HepG2 (cell line): ENCODE results near the gene ARPC1B. TPM values are rescaled to one million over a fixed set of nuclear protein-coding genes. Genes with fewer than 3 reads are reported as not detected.
A peak's percentile ranks its signal among the peaks of the same experiment; 100 is the strongest.

ENCODE experiments used
- ASH2L ChIP-seq: fragments of 300-600, 200-600 bp; sonication (generic); IDR thresholded peaks from 2 replicates; pipeline ENCODE4 v1.7.0; 2017; ENCODE audit warnings: low read depth, mild to moderate bottlenecking, moderate library complexity, mixed read lengths, low read length; ENCODE audit not compliant: insufficient read length
- FUBP1 ChIP-seq: sonication (generic); formaldehyde crosslinking; IDR thresholded peaks from 2 replicates; pipeline ENCODE4 v1.5.1; 2020; ENCODE audit warnings: missing genetic modification reagents, mild to moderate bottlenecking, borderline replicate concordance
- HNF1A ChIP-seq, 2 experiments: sonication (generic) in 1 of 2; formaldehyde crosslinking in 1 of 2; IDR thresholded peaks; 2 replicates each; pipeline versions ENCODE4 v1.4.0 to v1.6.1; 2016 to 2020; ENCODE audit warnings: borderline replicate concordance in 1 of 2, low read depth in 1 of 2, mild to moderate bottlenecking in 1 of 2, missing genetic modification reagents in 1 of 2
- IRX3 ChIP-seq: sonication (generic); formaldehyde crosslinking; IDR thresholded peaks from 2 replicates; pipeline ENCODE4 v1.8.1; 2023; ENCODE audit warnings: mild to moderate bottlenecking, low read depth, missing genetic modification reagents, borderline replicate concordance
- JUND ChIP-seq: sonication (generic); formaldehyde crosslinking; IDR thresholded peaks from 2 replicates; pipeline ENCODE4 v1.8.0; 2022; ENCODE audit warnings: mild to moderate bottlenecking, missing genetic modification reagents
- KLF11 ChIP-seq: IDR thresholded peaks from 2 replicates; pipeline ENCODE4 v1.6.1; 2016; ENCODE audit warnings: missing compliant biosample characterization
- NRL ChIP-seq: sonication (generic); formaldehyde crosslinking; IDR thresholded peaks from 2 replicates; pipeline ENCODE4 v1.5.0; 2020; ENCODE audit warnings: missing genetic modification reagents, mild to moderate bottlenecking, moderate library complexity, borderline replicate concordance
- SNAPC2 ChIP-seq: sonication (generic); formaldehyde crosslinking; IDR thresholded peaks from 2 replicates; pipeline ENCODE4 v1.8.1; 2022; ENCODE audit warnings: mild to moderate bottlenecking, missing genetic modification reagents
- TEAD3 ChIP-seq: optimal IDR thresholded peaks from 2 replicates; pipeline ENCODE3; 2016; ENCODE audit warnings: borderline replicate concordance
- ZNF510 ChIP-seq: sonication (generic); formaldehyde crosslinking; IDR thresholded peaks from 2 replicates; pipeline ENCODE4 v1.4.0; 2020; ENCODE audit warnings: low read depth, mild to moderate bottlenecking, missing genetic modification reagents
- ZNF773 ChIP-seq: sonication (generic); formaldehyde crosslinking; IDR thresholded peaks from 2 replicates; pipeline ENCODE4 v1.4.0; 2020; ENCODE audit warnings: missing genetic modification reagents, borderline replicate concordance
- ZNF790 ChIP-seq: sonication (generic); formaldehyde crosslinking; IDR thresholded peaks from 2 replicates; pipeline ENCODE4 v1.8.0; 2022; ENCODE audit warnings: missing genetic modification reagents, mild to moderate bottlenecking, borderline replicate concordance
- polyA plus RNA-seq, 8 experiments: library from polyadenylated mRNA; depleted of rRNA in 3 of 8; stranded (reverse) in 7 of 8; unstranded in 1 of 8; fragments of >200 nt; fragmentation: Illumina TruSeq in 4 of 8; extraction: Trizol in 4 of 8; gene quantifications; 2 replicates each; pipeline versions ENCODE4 v1.2.1 to v1.2.3, GENCODE V29; 2011 to 2016; ENCODE audit warnings: low read depth in 4 of 8, missing spikeins in 1 of 8, mixed read lengths in 1 of 8; ENCODE audit not compliant: insufficient read depth in 1 of 8
- total RNA-seq, 5 experiments: library from RNA; depleted of rRNA; stranded (reverse); fragments of >200 nt; fragmentation: Illumina TruSeq; extraction: Trizol; gene quantifications; 2 replicates each; pipeline ENCODE4 v1.2.3, GENCODE V29; 2016; ENCODE audit warnings: low read depth in 1 of 5

ARPC1B gene
- total and polyA plus RNA-seq, 2 of the 13 experiments (the other 11 are each of a cell fraction or from before 2014, with no cell fraction given) = 72.9 to 89.1 TPM

DNA sequence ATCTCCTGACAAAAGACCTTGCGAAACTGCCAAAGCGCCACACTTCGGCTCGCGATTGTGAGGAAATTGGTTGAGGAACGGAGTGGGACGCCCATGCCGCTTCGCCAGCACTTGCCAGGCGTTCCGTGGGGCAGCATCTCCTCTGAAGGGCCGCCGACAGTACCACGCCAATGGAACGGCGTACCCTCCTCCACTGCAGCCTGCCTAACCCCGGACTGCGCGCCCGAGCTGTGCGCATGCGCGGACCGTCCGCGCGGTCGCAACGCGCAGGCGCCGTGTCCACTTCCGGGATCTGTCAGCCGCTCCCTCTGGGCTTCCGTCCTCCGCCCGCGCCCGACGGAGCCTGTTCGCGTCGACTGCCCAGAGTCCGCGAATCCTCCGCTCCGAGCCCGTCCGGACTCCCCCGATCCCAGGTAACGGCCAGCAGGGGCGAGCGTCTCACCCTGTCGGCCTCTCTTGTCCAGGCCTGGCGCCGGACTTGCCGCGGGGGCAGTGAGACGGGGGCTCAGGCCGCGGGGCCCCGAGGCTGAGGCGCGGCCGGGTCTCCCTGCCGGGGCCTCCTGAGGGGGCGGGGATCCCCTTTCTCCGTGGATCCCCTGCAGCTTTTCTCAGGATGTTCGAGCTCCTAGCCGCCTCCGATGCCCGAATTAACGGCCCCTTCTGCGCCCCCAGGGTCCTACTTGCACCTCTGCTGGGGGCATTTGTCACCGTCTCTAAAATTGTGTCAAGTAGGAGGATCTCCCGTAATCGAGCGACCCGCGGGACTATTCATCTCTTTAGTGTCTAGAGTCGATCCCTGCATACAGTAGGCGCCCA lies 48.7 kb upstream of the ARPC1B start, which contains the start of gene ARPC1A (continued):
- no peak for TF ChIP-seq HNF1A (IDR thresholded peaks at IDR 0.05; ENCODE audit: low read depth)
- TF ChIP-seq HNF1A (CRISPR knock-in tag; IDR thresholded peaks at IDR 0.05; ENCODE audit: borderline replicate concordance) = peak; percentile 56; the same call in 1 of the 2 replicates
- no peak for TF ChIP-seq FUBP1 (CRISPR knock-in tag)
- TF ChIP-seq ZNF790 = 0 out of 2 replicates have a peak, but pooled peaks have one; percentile 64
- TF ChIP-seq KLF11 = peak; percentile 56; the same call in 1 of the 2 replicates
- TF ChIP-seq ASH2L = peak; percentile 77
- no peak for TF ChIP-seq SNAPC2
- TF ChIP-seq TEAD3 (CRISPR knock-in tag) = no peak
- TF ChIP-seq ZNF510 = no peak
- no peak for TF ChIP-seq ZNF773 (CRISPR knock-in tag)
- no peak for TF ChIP-seq JUND (CRISPR knock-in tag)
- peak; percentile 46; the same call in 1 of the 2 replicates for TF ChIP-seq IRX3
- TF ChIP-seq NRL (CRISPR knock-in tag) = peak; percentile 88; the same call in 1 of the 2 replicates
- TF ChIP-seq, all 625 proteins: peak for 316
